ENCODE data around the gene CENPL. TPM values are rescaled to one million over a fixed set of nuclear protein-coding genes. Genes with fewer than 3 reads are reported as not detected.
"Not testable (repeated sequence)": the region's sequence is repeated elsewhere in the genome, so short reads cannot be mapped to it uniquely, and the experiment has no call there.

Gene CENPL
- total RNA-seq, 1 donor from 2014 or later: 4.2 TPM

DNA sequence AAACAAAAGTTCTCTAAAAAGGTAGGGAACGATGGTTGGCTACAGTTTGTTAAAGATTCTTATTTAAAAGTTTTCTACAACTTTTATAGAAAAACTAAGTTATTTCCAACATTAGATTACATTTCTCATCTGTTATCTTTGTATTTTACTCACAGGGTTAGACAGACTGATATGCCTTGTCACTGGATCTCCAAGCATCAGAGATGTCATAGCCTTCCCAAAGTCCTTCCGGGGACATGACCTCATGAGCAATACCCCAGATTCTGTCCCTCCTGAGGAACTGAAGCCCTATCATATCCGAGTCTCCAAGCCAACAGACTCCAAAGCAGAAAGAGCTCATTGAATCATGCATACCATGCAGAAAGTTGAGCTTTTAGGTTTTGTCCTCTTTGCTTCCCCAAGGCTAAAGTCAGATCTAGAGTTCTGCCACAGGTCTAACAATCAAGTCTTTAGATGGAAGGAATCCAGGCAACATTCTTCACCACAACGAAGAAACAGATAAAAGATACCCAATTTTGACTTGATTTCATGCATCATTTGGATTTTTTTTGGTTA lies 32.8 kb upstream of the CENPL start:
- DNase-seq (ENCODE audit: low spot score): no peak

DNA sequence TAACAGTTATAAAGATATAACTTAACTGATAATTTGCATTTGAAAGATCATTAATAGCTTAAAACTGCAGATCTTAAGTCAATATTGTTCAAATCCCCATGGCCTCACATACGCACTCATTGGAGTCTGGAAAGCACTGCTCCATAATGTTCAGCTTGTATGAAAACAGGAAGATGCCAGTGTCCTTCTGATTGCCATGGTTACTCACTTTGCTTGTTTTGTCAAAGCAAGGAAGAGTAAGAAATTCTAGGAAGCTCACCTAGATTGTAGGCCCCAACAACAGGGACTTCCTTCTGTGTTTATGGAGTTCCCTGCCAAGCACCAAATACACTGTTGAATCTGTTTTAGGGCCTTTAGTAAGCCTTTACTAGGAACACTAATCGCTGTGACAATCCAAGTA lies 32.2 kb upstream of the CENPL start:
- no peak for DNase-seq (ENCODE audit: low spot score)

DNA sequence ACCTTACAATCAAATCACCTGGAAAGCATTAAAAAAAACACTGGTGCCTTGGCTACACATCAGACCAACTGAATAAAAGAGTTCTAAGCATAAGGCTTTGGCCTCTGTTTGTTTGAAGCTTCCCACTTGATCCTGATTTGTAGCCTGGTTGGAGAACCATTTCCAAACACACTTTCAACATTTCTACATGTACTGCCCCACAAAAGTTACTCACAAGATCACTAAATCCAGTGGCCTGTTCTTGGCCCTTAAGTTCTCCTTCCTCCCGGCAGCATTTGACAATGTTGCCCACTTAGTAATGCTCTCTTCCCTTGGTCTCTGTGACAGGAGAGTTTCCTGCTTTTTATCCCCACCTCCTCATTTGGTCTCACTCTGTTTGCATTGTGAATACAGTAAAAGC lies 31.3 kb upstream of the CENPL start:
- DNase-seq (ENCODE audit: low spot score): no peak

DNA sequence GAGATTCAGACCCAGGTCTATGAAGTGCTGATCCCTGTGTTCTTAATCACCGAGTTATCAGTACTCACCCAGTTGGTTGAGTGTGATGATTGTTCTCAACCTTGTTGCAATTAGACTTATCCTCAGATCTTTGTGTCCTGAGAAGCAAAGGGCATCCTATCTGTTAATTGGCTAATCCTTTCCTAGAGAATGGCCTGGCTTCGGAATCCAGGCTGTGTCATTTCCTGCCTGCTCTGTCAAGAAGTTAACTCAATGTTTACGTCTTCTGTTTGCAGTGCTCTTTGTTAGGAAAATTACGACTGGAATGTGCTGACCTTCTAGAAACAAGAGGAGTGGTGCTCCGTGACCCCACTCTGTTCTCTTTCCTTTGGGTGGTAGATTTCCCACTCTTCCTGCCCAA lies 28.4 kb upstream of the CENPL start:
- DNase-seq (ENCODE audit: low spot score): no peak

DNA sequence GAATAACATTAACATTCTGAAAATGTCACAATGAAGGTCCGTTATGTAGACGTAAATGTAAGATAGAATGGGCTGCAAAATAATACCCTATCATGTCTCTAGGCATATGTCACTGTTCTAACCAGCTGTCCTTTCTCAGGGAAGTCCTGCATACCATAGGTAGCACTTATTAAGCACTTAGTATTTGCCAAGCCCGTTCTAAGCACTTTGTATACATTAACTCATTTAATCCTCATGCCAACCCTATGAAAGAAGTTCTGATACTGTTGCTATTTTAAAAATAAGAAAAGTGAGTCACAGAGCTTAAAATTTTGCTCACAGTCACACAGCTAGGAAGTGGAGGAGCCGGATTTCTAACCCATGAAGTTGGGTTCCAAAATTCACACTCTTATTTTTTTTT lies 27.4 kb upstream of the CENPL start:
- DNase-seq (ENCODE audit: low spot score): no peak

DNA sequence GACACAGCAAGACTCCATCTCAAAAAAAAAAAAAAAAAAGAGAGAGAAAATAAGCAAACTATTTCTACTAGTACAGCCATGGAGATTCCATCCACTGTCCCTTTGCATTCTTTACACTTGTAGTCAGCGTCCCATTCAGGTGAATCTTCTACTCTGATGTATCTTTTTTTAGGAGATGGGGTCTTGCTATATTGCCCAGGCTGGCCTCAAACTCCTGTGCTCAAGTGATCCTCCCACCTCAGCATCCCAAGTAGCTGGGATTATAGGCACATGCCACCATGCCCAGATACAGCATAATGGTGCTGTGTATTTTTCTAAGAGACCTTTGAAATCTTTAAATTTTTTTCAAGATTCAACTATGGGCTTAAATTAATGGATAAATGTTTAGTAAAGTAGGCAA lies 8.1 kb upstream of the CENPL start:
- no peak for DNase-seq (ENCODE audit: low spot score)

DNA sequence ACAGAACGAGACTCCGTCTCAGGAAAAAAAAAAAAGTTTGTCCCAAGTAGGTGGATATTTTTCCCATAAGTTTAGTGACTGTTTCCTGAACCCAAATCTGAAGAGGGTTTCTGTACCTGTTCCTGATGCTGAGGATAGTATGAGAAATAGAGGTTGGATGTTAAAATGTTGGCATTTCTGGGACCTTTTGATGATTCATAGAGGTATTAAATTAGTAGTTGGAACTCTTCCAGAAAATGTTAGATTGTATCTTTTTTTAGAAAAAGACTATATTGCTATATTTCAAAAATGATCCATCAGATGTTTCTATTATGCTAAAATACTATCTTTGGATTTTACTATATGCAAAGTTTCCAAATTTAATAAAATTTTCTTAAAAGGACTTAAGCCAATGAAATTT lies 2.9 kb upstream of the CENPL start:
- no peak for DNase-seq (ENCODE audit: low spot score)

DNA sequence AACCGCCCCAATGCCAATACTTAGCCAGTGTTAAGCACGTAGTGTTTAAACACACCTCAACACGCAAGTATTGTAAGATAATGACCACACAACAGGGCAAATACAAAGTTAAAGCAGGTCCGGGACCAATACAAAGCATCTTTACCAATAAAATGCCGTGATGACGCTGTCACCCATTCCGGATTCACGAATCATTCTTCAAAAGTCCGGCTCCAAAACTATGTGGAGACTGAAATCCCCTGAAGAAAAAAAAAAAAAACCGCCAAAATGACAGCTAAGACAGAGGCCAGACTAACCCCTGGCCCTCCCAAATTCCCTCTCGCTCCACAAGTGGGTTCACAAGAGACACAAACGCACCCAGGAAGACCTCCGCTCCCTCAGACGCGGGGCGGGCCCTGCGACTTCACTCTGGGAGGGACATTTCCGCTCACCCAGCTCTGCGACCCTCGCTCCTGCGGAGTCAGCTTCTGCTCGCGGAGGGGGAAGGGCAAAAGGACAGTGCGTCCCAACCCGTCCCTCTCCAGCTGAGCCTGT lies 835 bp downstream of the CENPL start:
- DNase-seq (ENCODE audit: low spot score): no peak

DNA sequence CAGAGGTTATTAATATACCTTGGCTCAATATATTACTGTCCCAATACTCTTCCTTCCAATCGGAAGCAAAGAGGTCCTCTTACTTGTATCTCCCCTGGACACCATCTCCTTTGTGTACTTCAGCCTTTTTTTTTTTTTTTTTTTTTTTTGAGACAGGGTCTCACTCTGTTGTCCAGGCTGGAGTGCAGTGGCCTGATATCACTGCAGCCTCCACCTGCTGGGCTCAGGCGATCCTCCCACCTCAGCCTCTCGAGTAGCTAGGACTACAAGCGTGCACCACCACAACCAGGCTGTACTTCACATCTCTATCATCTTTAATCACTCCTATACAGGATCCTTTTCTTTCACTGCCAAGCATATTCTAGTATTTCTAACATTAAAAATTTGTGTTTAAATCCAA lies 3.0 kb downstream of the CENPL start:
- DNase-seq (ENCODE audit: low spot score): no peak

DNA sequence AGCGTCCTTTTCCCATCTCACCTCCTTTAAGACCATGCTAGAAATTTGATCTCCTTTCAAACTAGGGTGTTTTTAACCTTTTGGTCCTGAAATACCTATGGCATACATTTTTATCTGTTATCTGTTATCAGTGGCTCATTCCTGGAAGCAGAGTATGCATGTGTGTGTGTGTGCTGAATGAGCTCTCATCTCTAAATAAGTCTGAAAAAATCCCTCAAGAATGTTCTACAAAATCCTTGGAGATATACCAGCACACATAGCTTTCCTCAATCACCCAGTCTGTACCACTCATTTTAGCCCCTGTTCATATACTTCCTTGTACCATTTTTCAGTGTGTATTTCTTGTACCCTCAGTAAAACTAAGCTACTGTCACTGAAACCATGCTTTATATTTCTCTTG lies 6.2 kb downstream of the CENPL start:
- DNase-seq (ENCODE audit: low spot score): no peak

DNA sequence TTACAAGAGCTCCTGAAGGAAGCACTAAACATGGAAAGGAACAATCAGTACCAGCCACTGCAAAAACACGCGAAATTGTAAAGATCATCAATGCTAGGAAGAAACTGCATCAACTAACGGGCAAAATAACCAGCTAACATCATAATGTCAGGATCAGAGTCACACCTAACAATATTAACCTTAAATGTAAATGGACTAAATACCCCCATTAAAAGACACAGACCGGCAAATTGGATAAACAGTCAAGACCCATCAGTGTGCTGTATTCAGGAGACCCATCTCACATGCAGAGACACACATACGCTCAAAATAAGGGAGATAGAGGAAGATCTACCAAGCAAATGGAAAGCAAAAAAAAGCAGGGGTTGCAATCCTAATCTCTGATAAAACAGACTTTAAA lies 11.0 kb downstream of the CENPL start:
- DNase-seq (ENCODE audit: low spot score): not testable (repeated sequence)

DNA sequence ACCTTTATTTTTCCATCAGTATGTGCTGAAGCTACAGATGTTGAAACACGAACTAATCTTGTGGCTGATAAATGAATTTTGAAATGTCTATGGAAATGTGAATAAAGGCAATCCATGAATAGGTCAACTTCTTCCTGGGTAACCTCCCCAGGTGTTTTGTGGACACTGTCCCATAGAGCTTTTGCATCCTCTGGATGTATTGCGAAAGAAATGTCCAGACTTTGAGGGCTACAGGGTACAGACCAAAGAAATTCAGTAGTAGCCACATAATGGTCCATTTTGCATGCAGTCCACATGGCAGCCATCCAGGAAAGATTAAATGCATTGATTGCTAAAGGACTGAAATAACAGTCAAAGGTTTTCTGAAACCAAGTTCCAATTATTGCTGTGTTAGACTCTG lies 21.7 kb downstream of the CENPL start:
- no peak for DNase-seq (ENCODE audit: low spot score)

DNA sequence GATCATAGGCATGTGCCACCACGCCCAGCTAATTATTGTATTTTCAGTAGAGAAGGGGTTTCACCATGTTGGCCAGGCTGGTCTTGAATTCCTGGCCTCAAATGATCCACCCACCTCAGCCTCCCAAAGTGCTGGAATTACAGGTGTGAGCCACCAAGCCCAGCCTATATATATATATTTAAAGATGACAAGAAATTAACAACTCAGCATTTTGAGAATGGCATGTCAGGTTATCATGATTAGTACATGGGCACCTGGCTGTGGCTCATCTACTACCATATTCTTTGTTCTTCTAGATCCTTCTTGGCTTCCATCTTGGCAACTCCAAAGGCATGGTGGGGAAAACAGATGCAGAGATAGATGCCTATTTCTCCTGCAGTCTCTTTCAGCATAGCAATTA lies 24.7 kb downstream of the CENPL start:
- not testable (repeated sequence) for DNase-seq (ENCODE audit: low spot score)

DNA sequence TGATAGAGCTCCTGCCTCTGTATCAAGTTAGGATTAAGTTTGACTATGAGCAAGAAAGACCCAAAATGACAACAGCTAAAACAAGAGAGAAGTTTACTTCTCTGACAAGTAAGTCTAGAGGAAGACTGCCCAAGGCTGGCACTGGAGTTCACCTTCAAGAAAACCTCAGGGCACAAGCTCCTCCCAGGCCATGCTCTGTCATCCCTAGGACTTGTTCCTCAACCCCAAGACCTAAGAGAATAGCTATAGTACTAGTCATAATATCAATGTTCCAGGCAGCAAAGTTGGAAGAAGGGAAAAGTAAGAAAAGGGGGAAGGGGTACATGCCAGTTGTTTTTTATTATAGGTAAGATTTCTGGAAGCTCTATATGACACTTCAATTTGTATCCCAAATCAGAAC lies 26.6 kb downstream of the CENPL start:
- DNase-seq (ENCODE audit: low spot score): no peak

DNA sequence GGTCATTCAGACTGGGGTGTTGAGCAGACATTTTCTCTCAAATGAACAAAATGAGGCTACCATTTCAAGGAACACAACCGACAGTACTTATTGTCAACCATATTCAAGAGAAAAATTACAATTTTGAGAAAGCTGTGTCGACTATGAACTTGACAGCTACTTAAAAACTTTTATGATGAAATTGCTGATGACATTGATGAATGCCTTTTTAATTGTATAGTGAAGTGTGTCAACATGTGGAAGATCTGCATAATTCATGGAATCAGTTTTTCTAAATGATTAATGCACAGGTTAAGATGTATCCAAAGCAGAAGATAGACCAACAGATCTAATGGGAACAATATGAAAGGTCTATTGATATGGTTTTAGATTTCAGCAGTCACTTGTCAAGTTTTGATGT lies 34.8 kb downstream of the CENPL start:
- no peak for DNase-seq (ENCODE audit: low spot score)

DNA sequence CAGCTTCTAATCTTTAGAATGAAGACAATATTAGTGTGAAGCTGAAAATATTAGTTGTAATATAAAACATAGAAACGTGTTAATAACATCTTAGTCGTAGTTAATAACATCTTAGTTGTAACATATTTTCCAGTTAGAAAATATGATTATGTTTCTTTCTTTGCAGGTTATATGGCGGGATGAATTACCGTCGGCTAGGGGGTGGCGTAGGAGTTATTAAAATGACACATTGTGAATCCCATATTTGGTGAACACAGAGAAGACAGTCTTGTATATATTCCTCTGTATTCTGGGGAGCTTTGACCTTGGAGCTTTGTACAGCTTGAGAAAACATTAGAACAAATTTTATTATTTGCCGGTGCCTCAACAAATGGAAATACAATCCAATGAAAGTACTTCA lies 39.7 kb downstream of the CENPL start:
- DNase-seq (ENCODE audit: low spot score): no peak

DNA sequence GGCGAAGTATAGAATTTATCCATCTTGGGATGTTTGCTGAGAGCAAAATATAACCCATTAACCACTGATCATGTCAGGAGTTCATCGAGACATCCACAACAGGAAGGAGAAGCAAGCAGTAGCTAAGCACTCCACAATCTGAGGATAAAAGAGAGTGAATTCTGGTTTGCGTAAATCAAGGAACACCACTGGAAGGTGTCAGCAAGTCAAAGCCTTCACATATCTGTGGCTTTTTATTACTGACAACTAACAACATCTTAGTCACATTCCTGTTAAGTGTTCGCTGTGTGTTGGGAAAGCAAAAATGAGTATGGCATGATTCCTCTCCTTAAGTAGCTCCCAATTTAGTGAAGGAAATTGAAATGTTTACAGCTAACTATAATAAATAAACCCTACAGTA lies 44.7 kb downstream of the CENPL start:
- DNase-seq (ENCODE audit: low spot score): no peak

DNA sequence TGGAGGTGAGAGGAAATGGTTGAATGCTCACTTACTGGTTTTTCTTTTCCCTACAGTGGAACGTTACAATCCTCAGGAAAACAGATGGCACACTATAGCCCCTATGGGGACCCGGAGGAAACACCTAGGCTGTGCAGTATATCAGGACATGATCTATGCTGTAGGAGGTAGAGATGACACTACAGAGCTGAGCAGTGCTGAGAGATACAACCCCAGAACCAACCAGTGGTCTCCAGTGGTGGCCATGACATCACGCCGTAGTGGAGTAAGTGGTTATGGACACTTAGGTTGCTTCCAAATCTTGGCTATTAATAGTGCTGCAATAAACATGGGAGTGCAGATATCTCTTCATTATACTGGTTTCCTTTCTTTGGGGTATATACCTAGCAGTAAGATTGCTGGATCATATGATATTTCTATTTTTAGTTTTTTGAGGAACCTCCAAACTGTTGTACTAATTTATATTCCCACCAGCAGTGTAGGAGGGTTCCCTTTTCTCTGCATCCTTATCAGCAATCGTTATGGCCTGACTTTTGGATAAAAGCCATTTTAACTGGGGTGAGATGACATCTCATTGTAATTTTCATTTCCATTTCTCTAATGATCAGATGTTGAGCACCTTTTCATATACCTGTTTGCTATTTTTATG lies 49.0 kb downstream of the CENPL start:
- no peak for DNase-seq (ENCODE audit: low spot score)

DNA sequence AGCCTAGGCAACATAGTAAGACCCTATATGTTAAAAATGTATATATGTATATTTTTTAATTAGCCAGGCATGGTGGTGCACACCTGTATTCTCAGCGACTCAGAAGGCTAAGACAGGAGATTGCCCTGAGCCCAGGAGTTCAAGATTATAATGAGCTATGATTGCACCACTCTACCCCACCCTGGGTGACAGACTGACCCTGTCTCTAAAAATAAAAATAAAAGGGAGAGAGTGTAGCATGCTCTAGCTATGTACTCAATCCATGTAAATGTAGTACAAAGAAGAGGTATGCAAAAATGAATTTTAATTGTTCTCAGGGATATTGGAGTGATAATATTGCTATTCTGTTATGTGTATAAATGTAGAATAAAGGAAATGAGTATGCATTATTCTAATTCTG lies 53.1 kb downstream of the CENPL start:
- no peak for DNase-seq (ENCODE audit: low spot score)

DNA sequence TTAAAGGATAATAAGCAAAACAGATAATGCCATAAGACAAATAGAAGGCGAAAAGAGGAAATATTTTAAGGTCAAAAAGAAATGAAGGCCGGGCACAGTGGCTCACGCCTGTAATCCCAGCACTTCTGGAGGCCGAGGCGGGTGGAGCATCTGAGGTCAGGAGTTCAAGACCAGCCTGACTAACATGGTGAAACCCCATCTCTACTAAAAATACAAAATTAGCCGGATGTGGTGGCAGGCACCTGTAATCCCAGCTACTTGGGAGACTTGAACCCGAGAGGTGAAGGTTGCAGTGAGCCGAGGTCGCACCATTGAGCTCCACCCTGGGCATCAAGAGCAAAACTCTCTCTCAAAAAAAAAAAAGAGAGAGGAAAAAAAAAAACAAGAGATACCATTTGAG lies 54.4 kb downstream of the CENPL start:
- not testable (repeated sequence) for DNase-seq (ENCODE audit: low spot score)

DNA sequence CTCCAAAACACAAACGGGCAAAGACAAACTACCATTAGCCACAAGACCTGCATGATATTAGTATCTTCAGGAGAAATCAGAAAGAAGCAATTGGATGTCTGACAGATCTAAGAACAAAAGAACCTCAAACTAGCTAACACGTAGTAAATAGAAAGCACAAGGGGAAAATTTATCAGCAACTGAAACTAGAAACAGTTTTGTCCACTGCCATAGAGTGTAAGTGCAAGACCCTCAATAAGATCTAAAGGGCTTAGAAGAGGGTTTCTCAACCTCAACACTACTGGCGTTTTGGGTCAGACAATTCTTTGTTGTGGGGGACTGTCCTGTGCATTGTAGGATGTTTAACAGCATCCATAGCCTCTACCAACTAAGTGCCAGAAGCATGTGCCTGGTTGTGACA lies 55.9 kb downstream of the CENPL start:
- DNase-seq (ENCODE audit: low spot score): no peak

DNA sequence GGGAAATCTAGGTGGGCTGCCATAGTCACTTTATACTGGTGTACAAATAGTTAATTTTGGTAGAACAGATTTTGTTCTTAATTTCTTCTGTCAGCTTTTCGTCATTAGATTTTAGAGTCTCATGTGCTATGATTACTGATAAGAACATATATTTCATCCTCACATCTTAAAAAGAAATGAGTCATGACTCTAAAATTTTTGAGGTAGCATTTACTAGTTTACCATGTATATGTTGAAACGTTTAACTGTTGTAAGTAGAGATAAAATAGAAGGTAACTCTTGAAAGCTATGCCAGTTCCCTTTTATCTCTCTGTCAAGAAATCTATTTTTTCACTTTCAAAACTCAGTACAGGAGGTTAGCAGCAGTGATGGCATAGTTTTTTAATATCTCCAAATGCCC lies 56.5 kb downstream of the CENPL start:
- DNase-seq (ENCODE audit: low spot score): no peak

DNA sequence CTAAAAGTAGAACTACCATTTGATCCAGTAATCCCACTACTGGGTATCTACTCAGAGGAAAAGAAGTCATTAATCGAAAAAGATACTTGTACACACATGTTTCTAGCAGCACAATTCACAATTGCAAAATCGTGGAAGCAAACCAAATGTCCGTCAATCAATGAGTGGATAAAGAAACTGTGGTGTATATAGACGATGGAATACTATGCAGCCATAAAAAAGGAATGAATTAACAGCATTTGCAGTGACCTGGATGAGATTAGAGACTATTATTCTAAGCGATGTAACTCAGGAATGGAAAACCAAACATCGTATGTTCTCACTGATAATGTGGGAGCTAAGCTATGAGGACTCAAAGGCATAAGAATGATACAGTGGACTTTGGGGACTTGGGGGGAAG lies 60.4 kb downstream of the CENPL start:
- not testable (repeated sequence) for DNase-seq (ENCODE audit: low spot score)

DNA sequence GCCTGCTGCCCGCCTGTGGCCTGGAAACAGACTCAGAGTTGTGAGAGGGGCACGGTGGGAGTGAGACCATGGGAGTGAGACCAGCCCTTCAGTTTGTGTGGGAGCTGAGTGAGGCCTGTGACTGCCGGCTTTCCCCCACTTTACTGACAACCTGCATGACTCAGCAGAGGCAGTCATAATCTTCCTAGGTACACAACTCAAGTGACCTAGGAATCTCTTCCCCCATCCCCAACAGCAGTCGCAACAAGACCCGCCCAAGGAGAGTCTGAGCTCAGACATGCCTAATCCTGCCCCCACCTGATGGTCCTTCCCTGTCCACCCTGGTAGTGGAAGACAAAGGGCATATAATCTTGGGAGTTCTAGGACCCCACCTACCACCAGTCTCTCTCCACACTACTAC lies 65.7 kb downstream of the CENPL start:
- DNase-seq (ENCODE audit: low spot score): no peak

All from ureter (tissue), 1 donor.